ENCODE results near the gene SERGEF. TPM values are rescaled to one million over a fixed set of nuclear protein-coding genes. Genes with fewer than 3 reads are reported as not detected.
A peak's percentile ranks its signal among the peaks of the same experiment; 100 is the strongest.

SERGEF gene
- total RNA-seq, 1 donor from 2014 or later, result 27.0 TPM

DNA sequence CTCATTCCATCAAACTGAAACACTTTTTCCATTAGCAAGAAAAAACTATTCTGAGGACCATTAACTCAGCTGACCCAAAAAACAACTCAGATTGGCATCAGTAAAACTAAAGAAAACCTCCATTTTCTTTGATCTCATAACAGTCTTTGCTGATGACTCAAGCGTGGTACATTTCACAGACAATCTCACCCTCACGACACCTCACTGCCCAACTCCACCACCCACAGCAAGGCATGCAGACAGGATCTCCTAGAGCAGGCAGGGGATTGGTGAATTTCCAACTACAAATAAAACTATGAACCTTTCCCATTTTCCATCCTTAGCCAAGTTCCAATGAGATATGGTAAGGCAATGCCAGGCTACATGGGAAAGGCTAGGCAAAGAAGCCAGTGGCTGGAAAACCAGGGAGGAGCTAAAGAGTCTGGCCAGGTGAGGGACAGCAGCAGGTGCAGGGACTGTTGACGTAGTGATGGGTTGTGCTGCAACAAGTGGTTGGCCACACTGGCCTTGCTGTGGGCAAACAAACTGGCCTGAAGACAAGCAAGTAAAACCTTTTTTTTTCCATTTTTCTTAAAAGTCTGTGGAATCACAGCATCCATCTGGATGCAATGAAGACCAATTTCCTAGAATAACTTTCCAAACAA lies 97.2 kb downstream of the SERGEF start:
- Histone ChIP-seq H3K36me3 (ENCODE audit: control insufficient read depth, insufficient read depth, low read length) (no peaks in the 10 kb centered on the region), H3K4me3 (ENCODE audit: low read depth, low read length) (no peak overlapping the region), H3K27me3 (ENCODE audit: control insufficient read depth, insufficient read depth, low read length) (no peaks in the 10 kb centered on the region)
- DNase-seq (ENCODE audit: low read depth), result no peak
- TF ChIP-seq, protein P1, sequence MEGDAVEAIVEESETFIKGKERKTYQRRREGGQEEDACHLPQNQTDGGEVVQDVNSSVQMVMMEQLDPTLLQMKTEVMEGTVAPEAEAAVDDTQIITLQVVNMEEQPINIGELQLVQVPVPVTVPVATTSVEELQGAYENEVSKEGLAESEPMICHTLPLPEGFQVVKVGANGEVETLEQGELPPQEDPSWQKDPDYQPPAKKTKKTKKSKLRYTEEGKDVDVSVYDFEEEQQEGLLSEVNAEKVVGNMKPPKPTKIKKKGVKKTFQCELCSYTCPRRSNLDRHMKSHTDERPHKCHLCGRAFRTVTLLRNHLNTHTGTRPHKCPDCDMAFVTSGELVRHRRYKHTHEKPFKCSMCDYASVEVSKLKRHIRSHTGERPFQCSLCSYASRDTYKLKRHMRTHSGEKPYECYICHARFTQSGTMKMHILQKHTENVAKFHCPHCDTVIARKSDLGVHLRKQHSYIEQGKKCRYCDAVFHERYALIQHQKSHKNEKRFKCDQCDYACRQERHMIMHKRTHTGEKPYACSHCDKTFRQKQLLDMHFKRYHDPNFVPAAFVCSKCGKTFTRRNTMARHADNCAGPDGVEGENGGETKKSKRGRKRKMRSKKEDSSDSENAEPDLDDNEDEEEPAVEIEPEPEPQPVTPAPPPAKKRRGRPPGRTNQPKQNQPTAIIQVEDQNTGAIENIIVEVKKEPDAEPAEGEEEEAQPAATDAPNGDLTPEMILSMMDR (IDR thresholded peaks at IDR 0.05; ENCODE audit: insufficient read depth, low read length, poor library complexity, severe bottlenecking), result no peak

DNA sequence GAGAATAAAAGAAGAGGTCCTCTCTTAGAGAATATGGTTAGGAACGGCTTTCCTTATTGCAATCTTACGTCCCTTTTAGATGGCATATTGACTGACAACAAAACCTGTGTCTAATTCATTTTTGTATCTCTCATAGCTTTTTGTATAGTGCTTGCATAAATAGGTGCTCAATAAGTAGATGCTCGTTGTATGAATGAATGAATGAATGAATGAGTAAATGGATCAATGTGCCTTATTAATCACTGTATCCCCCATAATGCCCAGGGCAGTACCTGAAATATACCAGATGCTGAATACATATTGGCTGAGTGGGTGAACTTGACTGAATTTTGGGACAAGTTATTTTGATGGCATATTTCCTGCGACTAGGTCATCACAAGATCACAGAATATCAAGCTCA lies 97.9 kb downstream of the SERGEF start:
- DNase-seq (ENCODE audit: low read depth), result no peak
- Histone ChIP-seq H3K4me3 (ENCODE audit: low read depth, low read length) (no peak overlapping the region), H3K36me3 (ENCODE audit: control insufficient read depth, insufficient read depth, low read length) (no peaks in the 10 kb centered on the region), H3K27me3 (ENCODE audit: control insufficient read depth, insufficient read depth, low read length) (no peaks in the 10 kb centered on the region)
- TF ChIP-seq, protein P1 (IDR thresholded peaks at IDR 0.05; ENCODE audit: insufficient read depth, low read length, poor library complexity, severe bottlenecking), result no peak

DNA sequence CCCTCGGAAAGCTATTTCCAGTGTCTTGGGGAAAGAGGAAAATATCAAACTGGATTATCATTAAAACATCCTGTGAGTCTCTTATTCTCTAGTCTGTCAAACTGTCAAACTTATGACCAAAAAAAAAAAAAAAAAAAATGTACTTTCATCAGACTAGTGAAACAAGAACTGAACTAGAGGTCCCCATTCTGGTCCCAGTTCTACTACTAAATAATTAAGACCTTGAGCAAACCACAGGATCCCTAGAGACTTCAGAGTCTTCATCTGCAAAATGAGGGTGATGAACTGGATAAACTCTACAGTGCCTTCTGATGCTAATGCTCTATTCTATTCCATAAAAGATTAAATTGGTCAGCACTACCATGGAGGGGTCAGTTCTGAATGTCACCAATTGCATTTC lies 105.8 kb downstream of the SERGEF start:
- no peaks in the 10 kb centered on the region for H3K36me3 ChIP-seq (ENCODE audit: control insufficient read depth, insufficient read depth, low read length)
- no peak for DNase-seq (ENCODE audit: low read depth)
- no peak overlapping the region for H3K4me3 ChIP-seq (ENCODE audit: low read depth, low read length)
- TF ChIP-seq, protein P1 (IDR thresholded peaks at IDR 0.05; ENCODE audit: insufficient read depth, low read length, poor library complexity, severe bottlenecking), result no peak
- H3K27me3 ChIP-seq (ENCODE audit: control insufficient read depth, insufficient read depth, low read length), result no peaks in the 10 kb centered on the region

DNA sequence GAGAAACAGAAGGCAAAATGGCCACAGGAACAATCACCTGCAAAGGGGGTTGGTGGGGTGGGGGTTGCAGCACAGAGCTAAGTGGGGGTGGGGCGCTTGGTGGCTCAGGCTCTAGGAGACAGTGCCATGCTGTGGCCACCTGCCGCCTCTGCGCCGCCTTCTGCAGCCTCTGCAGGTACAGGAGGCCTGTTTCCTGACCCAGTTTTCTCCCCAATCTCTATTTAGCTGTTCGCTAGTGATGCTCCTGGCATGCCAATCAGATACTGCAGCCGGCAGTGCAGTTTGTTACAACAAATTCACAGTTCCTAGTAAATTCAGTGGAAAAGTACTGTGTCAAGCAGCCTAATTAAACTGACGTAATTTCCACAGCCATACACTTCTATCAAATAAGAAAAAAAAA lies 106.4 kb downstream of the SERGEF start:
- Histone ChIP-seq H3K27me3 (ENCODE audit: control insufficient read depth, insufficient read depth, low read length) (no peaks in the 10 kb centered on the region), H3K36me3 (ENCODE audit: control insufficient read depth, insufficient read depth, low read length) (no peaks in the 10 kb centered on the region), H3K4me3 (ENCODE audit: low read depth, low read length) (no peak overlapping the region)
- DNase-seq (ENCODE audit: low read depth), result no peak
- TF ChIP-seq, protein P1 (IDR thresholded peaks at IDR 0.05; ENCODE audit: insufficient read depth, low read length, poor library complexity, severe bottlenecking), result peak; percentile 29

DNA sequence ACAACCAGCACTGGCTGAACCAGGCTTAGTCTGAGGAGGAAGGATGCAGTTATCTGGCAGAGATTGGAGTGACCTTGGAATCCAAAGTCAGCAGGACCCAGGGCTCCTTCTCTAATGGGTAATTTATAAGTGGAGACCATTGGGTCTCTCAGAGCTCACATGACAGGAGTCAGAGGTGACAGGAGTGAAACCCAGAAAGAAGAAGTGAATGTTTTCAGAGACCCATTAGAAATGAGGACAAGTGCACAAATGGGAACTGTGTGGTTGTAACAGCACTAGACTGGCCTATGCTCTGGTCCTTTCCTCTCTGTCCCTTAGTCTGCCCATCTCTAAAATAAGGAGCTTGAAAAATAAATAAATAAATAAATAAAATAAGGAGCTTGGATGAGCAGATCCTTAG lies 107.4 kb downstream of the SERGEF start:
- TF ChIP-seq, protein P1 (IDR thresholded peaks at IDR 0.05; ENCODE audit: insufficient read depth, low read length, poor library complexity, severe bottlenecking), result no peak
- no peaks in the 10 kb centered on the region for H3K27me3 ChIP-seq (ENCODE audit: control insufficient read depth, insufficient read depth, low read length)
- no peaks in the 10 kb centered on the region for H3K36me3 ChIP-seq (ENCODE audit: control insufficient read depth, insufficient read depth, low read length)
- DNase-seq (ENCODE audit: low read depth), result no peak
- H3K4me3 ChIP-seq (ENCODE audit: low read depth, low read length), result no peak overlapping the region

DNA sequence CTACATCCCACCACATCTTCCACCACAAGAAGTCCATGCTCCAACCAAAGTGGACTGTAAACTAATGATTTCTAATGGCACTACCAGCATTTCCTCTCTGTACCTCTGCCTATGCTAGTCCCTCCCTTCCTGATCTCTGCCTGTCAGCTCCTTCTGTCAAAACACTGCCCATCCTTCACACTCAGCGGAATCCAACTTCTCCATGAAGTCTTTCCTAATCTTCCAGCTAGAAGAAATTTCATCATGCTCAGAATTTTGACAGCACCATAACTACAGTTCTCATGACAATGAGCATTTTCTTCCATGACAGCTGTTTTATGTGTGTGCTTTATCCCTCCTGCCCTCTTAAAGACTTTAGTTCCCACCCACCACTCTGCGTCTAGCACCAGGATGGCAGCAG lies 111.4 kb downstream of the SERGEF start:
- Histone ChIP-seq H3K27me3 (ENCODE audit: control insufficient read depth, insufficient read depth, low read length) (no peaks in the 10 kb centered on the region), H3K4me3 (ENCODE audit: low read depth, low read length) (no peak overlapping the region), H3K36me3 (ENCODE audit: control insufficient read depth, insufficient read depth, low read length) (no peaks in the 10 kb centered on the region)
- TF ChIP-seq, protein P1 (IDR thresholded peaks at IDR 0.05; ENCODE audit: insufficient read depth, low read length, poor library complexity, severe bottlenecking), result no peak
- DNase-seq (ENCODE audit: low read depth), result no peak
